Measurements from ENCODE around the gene CCDC127.

DNA sequence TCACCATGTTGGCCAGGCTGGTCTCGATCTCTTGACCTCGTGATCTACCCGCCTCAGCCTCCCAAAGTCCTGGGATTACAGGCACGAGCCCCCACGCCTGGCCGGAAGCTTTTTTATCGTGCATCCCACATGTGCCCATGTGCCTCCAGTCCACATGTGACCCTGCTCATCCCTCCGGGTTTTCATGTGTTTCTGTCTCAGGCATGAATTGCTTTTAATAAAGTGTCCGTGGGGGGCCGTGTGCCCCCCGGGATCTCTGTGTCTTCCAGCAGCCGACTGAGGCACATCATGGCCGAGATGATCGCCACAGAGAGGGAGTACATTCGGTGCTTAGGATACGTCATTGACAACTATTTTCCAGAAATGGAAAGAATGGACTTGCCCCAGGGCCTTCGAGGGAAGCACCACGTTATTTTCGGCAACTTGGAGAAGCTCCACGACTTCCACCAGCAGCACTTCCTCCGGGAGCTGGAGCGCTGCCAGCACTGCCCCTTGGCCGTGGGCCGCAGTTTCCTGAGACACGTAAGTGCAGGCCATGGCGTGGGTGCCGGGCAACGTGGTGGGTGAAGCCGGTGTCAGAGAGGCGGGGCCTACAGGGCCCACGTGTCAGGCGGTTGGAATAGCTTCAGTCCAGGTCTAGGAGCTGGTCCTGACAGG, 48.8 kb downstream of the CCDC127 start:
- TF ChIP-seq, protein P1, sequence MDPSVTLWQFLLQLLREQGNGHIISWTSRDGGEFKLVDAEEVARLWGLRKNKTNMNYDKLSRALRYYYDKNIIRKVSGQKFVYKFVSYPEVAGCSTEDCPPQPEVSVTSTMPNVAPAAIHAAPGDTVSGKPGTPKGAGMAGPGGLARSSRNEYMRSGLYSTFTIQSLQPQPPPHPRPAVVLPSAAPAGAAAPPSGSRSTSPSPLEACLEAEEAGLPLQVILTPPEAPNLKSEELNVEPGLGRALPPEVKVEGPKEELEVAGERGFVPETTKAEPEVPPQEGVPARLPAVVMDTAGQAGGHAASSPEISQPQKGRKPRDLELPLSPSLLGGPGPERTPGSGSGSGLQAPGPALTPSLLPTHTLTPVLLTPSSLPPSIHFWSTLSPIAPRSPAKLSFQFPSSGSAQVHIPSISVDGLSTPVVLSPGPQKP (IDR thresholded peaks at IDR 0.05; ENCODE audit: borderline replicate concordance, low read depth, low read length) = no peak
- TF ChIP-seq, protein P2, sequence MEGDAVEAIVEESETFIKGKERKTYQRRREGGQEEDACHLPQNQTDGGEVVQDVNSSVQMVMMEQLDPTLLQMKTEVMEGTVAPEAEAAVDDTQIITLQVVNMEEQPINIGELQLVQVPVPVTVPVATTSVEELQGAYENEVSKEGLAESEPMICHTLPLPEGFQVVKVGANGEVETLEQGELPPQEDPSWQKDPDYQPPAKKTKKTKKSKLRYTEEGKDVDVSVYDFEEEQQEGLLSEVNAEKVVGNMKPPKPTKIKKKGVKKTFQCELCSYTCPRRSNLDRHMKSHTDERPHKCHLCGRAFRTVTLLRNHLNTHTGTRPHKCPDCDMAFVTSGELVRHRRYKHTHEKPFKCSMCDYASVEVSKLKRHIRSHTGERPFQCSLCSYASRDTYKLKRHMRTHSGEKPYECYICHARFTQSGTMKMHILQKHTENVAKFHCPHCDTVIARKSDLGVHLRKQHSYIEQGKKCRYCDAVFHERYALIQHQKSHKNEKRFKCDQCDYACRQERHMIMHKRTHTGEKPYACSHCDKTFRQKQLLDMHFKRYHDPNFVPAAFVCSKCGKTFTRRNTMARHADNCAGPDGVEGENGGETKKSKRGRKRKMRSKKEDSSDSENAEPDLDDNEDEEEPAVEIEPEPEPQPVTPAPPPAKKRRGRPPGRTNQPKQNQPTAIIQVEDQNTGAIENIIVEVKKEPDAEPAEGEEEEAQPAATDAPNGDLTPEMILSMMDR (conservative IDR thresholded peaks at IDR 0.05; ENCODE audit: low read depth, low read length) = no peak
- no peak for TF ChIP-seq RAD21 (IDR thresholded peaks at IDR 0.05; ENCODE audit: low read length)
